Esophagus squamous epithelium (tissue), 5 donors: Measurements from ENCODE around the gene DNAJC15. TPM values are rescaled to one million over a fixed set of nuclear protein-coding genes. Genes with fewer than 3 reads are reported as not detected.

ENCODE experiments used
- DNase-seq: peaks from one replicate; lab custom pipeline; 2025; lab: John Stamatoyannopoulos, UW
- H3K27ac ChIP-seq, 4 donors: fragments of 200-600 bp; sonication (generic); one replicate each; pipeline ENCODE4 v1.5.1; 2016 to 2019; ENCODE audit warnings: mild to moderate bottlenecking in 1 of 4
- H3K27me3 ChIP-seq, 4 donors: fragments of 200-600 bp; sonication (generic); 1 replicate in 3 of 4; 2 replicates in 1 of 4; pipeline versions ENCODE4 v1.5.1 to v1.6.0; 2017 to 2021; ENCODE audit warnings: antibody characterized with exemption in 1 of 4
- H3K36me3 ChIP-seq, 3 donors: fragments of 200-600 bp; sonication (generic); one replicate each; pipeline ENCODE4 v1.5.1; 2016 to 2019
- H3K4me1 ChIP-seq, 3 donors: fragments of 200-600 bp; sonication (generic); one replicate each; pipeline ENCODE4 v1.5.1; 2017 to 2019
- H3K4me3 ChIP-seq, 4 donors: fragments of 200-600 bp; sonication (generic); 1 replicate in 3 of 4; 2 replicates in 1 of 4; pipeline ENCODE4 v1.5.1; 2016 to 2019; ENCODE audit warnings: mild to moderate bottlenecking in 2 of 4, moderate library complexity in 1 of 4
- H3K9me3 ChIP-seq, 3 donors: fragments of 200-600 bp; sonication (generic); one replicate each; pipeline ENCODE4 v1.5.1; 2016 to 2019
- POLR2A ChIP-seq, 4 donors: fragments of 450-650 bp; IDR thresholded peaks; one replicate each; pipeline ENCODE4 v1.6.1; 2017; ENCODE audit warnings: antibody characterized with exemption in 4 of 4, mild to moderate bottlenecking in 4 of 4, moderate library complexity in 3 of 4
- WGBS, 2 donors: methylation state at CpG; one replicate each; pipeline ENCODE4 v1.1.5; 2018; 5-methylcytosine and 5-hydroxymethylcytosine counted together
- intact Hi-C: fragments of 100-400 bp; cut with DNase I; formaldehyde crosslinking; loops from one replicate; pipeline ENCODE4 v1.15.0; 2022
- total RNA-seq, 4 donors: library from RNA; depleted of rRNA; stranded (reverse); fragments of >200 nt; gene quantifications; one replicate each; pipeline ENCODE4 v1.1.0, GENCODE V29; 2016
- TF ChIP-seq, protein P1 (sequence below), 6 experiments: fragments of 450-650 bp in 4 of 6; fragments of 200-600 bp in 2 of 6; sonication (generic) in 2 of 6; IDR thresholded peaks; one replicate each; pipeline ENCODE4 v1.5.1; 2016 to 2019; ENCODE audit warnings: antibody characterized with exemption in 6 of 6, mild to moderate bottlenecking in 4 of 6, moderate library complexity in 4 of 6
- donor health status: DM: yes; HTN: yes; CAD: no.

Gene DNAJC15
- 10 to 100 TPM in 2 of 4 donors, 1 to 10 TPM in 2; 2.9 to 15.0 (median 9.0) TPM for total RNA-seq

DNA sequence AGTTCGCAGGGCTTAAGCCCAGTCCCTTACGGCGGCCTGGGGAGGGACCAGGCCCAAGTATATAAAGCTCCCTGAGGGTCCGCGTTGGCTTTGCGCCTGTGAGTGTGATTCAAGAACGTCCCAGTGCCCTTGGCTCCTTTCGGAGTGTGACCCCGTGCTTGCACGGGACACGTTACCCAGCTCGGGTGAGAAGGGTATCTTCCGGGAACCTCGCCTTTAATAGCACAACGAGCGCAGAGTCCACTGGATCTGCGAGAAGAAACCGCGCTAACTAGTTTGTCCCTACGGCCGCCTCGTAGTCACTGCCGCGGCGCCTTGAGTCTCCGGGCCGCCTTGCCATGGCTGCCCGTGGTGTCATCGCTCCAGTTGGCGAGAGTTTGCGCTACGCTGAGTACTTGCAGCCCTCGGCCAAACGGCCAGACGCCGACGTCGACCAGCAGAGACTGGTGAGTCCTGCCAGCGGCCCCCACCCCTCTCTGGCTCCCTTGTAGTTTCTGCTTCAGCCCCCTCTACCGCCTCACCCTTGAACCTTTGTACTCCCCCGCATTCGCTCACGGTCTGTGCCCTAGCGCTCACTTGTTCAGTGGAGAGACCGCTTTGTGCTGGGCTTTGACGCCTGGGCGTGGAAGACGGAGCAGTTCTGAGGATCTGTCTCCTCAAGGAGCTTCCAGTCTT lies at the start of gene DNAJC15:
TSS of gene DNAJC15 (plus strand) at position 298 of the 675 bp plus-strand sequence. CDS start at position 339, 41 bp downstream.
- WGBS, 2 donors = 7 to 8% methylated on average over 17 to 26 of the region's 48 CpGs
- H3K4me3 ChIP-seq = peak within 1 kb of the TSS; percentile 44 to 83 (median 68)
- no peaks in the 10 kb centered on the region for H3K27me3 ChIP-seq
- DNase-seq = peak; percentile 27
- intact Hi-C loops = no loop called here
- H3K27ac ChIP-seq = peak within 1 kb of the TSS; percentile 81 to 92 (median 86)
- peaks cover 0 to 9% (median 0%) of the 10 kb centered on the region in 3 donors for H3K36me3 ChIP-seq
- TF ChIP-seq, protein P1, sequence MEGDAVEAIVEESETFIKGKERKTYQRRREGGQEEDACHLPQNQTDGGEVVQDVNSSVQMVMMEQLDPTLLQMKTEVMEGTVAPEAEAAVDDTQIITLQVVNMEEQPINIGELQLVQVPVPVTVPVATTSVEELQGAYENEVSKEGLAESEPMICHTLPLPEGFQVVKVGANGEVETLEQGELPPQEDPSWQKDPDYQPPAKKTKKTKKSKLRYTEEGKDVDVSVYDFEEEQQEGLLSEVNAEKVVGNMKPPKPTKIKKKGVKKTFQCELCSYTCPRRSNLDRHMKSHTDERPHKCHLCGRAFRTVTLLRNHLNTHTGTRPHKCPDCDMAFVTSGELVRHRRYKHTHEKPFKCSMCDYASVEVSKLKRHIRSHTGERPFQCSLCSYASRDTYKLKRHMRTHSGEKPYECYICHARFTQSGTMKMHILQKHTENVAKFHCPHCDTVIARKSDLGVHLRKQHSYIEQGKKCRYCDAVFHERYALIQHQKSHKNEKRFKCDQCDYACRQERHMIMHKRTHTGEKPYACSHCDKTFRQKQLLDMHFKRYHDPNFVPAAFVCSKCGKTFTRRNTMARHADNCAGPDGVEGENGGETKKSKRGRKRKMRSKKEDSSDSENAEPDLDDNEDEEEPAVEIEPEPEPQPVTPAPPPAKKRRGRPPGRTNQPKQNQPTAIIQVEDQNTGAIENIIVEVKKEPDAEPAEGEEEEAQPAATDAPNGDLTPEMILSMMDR (IDR thresholded peaks at IDR 0.05) = peak in 2 of 6 experiments; percentile 8 to 18
- TF ChIP-seq POLR2A (IDR thresholded peaks at IDR 0.05) = peak in 2 of 4 donors; percentile 17 to 30
- H3K9me3 ChIP-seq = no peaks in the 10 kb centered on the region
- H3K4me1 ChIP-seq = peaks cover 0 to 44% (median 12%) of the 10 kb centered on the region in 3 donors

DNA sequence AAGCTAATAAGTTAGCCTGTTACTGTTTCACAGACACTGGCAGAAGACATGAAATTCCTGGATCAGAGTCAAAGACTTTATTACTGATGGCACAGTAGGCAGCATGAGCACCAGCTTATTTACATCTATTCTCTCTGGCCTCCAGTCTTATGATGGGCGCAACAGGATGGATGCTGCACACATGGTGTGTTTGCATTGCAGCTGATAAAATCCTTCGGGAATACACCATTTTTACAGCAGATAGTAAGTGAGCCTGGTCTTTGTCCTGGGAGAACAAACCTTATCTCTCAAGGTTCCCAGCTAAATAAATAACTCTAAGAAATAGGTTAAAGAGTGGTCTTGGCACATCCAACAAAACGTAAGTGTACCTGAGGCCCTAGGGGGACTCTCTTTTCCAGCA lies 47.3 kb upstream of the DNAJC15 start:
- 81 to 100% methylated on average over 3 of the region's 3 CpGs for whole genome bisulfite sequencing, 2 donors
- Histone ChIP-seq H3K4me3 (no peak overlapping the region), H3K27ac (no peak overlapping the region), H3K36me3 (no peaks in the 10 kb centered on the region), H3K4me1 (no peaks in the 10 kb centered on the region), H3K27me3 (no peaks in the 10 kb centered on the region), H3K9me3 (no peaks in the 10 kb centered on the region)
- no peak for TF ChIP-seq POLR2A (IDR thresholded peaks at IDR 0.05)
- TF ChIP-seq, protein P1 (IDR thresholded peaks at IDR 0.05) = no peak
- DNase-seq = no peak
- intact Hi-C loops = no loop called here

DNA sequence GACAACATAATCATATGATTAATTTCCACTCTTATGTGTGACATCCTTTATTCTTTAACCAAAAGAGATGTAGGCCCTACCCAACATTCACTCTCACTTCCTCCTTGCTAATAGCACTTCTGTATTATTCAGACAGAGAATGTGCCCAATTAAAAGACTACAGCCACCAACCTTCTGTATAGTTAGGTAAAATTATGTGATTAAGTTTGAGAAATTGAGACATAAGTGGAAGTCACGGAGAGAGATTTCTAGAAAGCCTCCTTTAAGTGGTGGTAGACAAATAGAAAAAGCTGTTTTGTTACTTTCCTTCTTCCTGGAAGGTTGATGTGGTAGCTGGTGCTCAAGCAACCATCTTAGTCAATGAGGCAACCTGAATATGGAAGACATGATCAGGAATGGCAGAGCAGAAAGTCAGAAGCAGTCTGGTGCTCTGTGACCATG lies 46.1 kb upstream of the DNAJC15 start:
- H3K36me3 ChIP-seq = no peaks in the 10 kb centered on the region
- no peak overlapping the region for H3K27ac ChIP-seq
- H3K4me3 ChIP-seq = no peak overlapping the region
- no peaks in the 10 kb centered on the region for H3K27me3 ChIP-seq
- intact Hi-C loops = no loop called here
- no peak for DNase-seq
- no peaks in the 10 kb centered on the region for H3K4me1 ChIP-seq
- 89 to 90% methylated on average over 1 of the region's 1 CpG for WGBS, 2 donors
- TF ChIP-seq, protein P1 (IDR thresholded peaks at IDR 0.05) = no peak
- H3K9me3 ChIP-seq = no peaks in the 10 kb centered on the region

DNA sequence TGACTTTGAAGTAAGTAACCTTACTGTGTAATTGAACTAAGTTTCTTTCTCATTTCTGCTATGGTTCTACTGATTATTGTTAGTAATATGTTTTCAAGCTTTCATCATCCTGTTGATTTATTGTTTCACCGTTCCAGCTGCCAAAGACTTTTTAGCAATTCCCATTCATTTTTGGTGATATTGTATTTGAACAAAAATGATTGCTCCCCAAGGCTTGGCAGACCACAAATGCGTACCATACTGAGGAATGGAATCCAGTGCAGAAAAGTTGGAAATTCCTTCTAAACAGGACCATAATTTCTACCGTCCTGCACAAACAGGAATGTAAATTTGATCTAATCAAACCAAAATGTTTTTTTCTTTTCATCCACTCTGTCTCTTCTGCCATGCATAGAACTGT lies 42.1 kb upstream of the DNAJC15 start:
- no peaks in the 10 kb centered on the region for H3K36me3 ChIP-seq
- no peak for DNase-seq
- no peaks in the 10 kb centered on the region for H3K9me3 ChIP-seq
- no peak for TF ChIP-seq POLR2A (IDR thresholded peaks at IDR 0.05)
- TF ChIP-seq, protein P1 (IDR thresholded peaks at IDR 0.05) = no peak
- no peak overlapping the region for H3K27ac ChIP-seq
- intact Hi-C loops = no loop called here
- H3K4me3 ChIP-seq = no peak overlapping the region
- H3K27me3 ChIP-seq = no peaks in the 10 kb centered on the region
- WGBS, 2 donors = 51 to 53% methylated on average over 3 of the region's 3 CpGs
- H3K4me1 ChIP-seq = peaks cover 4 to 22% (median 14%) of the 10 kb centered on the region in 3 donors

DNA sequence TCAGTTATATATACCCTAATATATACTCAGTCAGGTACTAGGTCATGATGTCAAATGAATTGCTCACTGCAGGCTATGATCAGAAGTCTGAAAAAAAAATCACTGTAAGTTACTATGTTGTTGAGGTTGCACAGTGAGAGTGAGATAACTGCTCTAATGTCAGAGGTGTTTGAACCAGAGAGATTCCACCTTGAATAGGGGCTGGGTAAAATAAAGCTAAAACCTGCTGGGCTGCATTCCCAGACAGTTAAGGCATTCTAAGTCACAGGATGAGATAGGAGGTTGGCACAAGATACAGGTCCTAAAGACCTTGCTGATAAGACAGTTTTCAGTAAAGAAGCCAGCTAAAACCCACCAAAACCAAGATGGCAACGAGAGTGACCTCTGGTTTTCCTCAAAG lies 41.5 kb upstream of the DNAJC15 start:
- TF ChIP-seq, protein P1 (IDR thresholded peaks at IDR 0.05) = no peak
- Histone ChIP-seq H3K4me3 (no peak overlapping the region), H3K27ac (no peak overlapping the region), H3K27me3 (no peaks in the 10 kb centered on the region), H3K36me3 (no peaks in the 10 kb centered on the region), H3K4me1 (peaks cover 4 to 22% (median 14%) of the 10 kb centered on the region in 3 donors), H3K9me3 (no peaks in the 10 kb centered on the region)
- 60 to 80% methylated on average over 1 of the region's 1 CpG for WGBS, 2 donors
- no peak for DNase-seq
- intact Hi-C loops = no loop called here
